Measurements from ENCODE around the gene GRM7.
A peak's percentile ranks its signal among the peaks of the same experiment; 100 is the strongest.

The GRM7 gene

GRCh38 chr3:7160689-7161088 lies 299.8 kb downstream of the GRM7 start:
- no peak for DNase-seq

GRCh38 chr3:7166460-7166859 lies 305.5 kb downstream of the GRM7 start:
- DNase-seq, result no peak

- no peak for DNase-seq
These were observed 310.6 kb downstream of the GRM7 start for GRCh38 chr3:7171493-7171892.

GRCh38 chr3:7172996-7173395 lies 312.1 kb downstream of the GRM7 start:
- DNase-seq, result no peak

- no peak for DNase-seq
These were observed 327.6 kb downstream of the GRM7 start for GRCh38 chr3:7188551-7188950.

- DNase-seq, result no peak
These were observed 329.2 kb downstream of the GRM7 start for GRCh38 chr3:7190095-7190494.

- no peak for DNase-seq
These were observed 332.4 kb downstream of the GRM7 start for GRCh38 chr3:7193269-7193668.

- DNase-seq, result no peak
These were observed 333.3 kb downstream of the GRM7 start for GRCh38 chr3:7194071-7194835.

GRCh38 chr3:7195934-7196333 lies 335.0 kb downstream of the GRM7 start:
- DNase-seq, result no peak

GRCh38 chr3:7201784-7202183 lies 340.9 kb downstream of the GRM7 start:
- no peak for DNase-seq

- no peak for DNase-seq
These were observed 343.3 kb downstream of the GRM7 start for GRCh38 chr3:7203969-7204847.

- no peak for DNase-seq
These were observed 343.9 kb downstream of the GRM7 start for GRCh38 chr3:7204848-7205156.

- no peak for DNase-seq
These were observed 344.6 kb downstream of the GRM7 start for GRCh38 chr3:7205535-7205934.

- DNase-seq, result no peak
These were observed 345.0 kb downstream of the GRM7 start for GRCh38 chr3:7205962-7206361.

- DNase-seq, result no peak
These were observed 346.2 kb downstream of the GRM7 start for GRCh38 chr3:7207125-7207524.

- DNase-seq, result no peak
These were observed 347.0 kb downstream of the GRM7 start for GRCh38 chr3:7207928-7208327.

GRCh38 chr3:7209098-7209497 lies 348.2 kb downstream of the GRM7 start:
- no peak for DNase-seq

- no peak for DNase-seq
These were observed 350.8 kb downstream of the GRM7 start for GRCh38 chr3:7211740-7212139.

- DNase-seq, result no peak
These were observed 354.8 kb downstream of the GRM7 start for GRCh38 chr3:7215706-7216105.

- DNase-seq, result no peak
These were observed 365.5 kb downstream of the GRM7 start for GRCh38 chr3:7226393-7226792.

- no peak for DNase-seq
These were observed 377.8 kb downstream of the GRM7 start for GRCh38 chr3:7238565-7239295.

- peak; percentile 1 for DNase-seq
These were observed 380.8 kb downstream of the GRM7 start for GRCh38 chr3:7241584-7242302.

- no peak for DNase-seq
These were observed 381.4 kb downstream of the GRM7 start for GRCh38 chr3:7242303-7242635.
